Astrocyte (in vitro differentiated cells and primary cell): ENCODE data around the gene RAD51B. TPM values are rescaled to one million over a fixed set of nuclear protein-coding genes. Genes with fewer than 3 reads are reported as not detected.

ENCODE experiments used
- DNase-seq: peaks from one replicate; pipeline ENCODE4 v3.0.0-alpha.2; 2010; ENCODE audit warnings: low read depth
- FAIRE-seq: peaks from 2 replicates; lab custom pipeline; 2011; peaks lifted over from hg19 to GRCh38; lab: Jason Lieb, UNC
- H2AFZ ChIP-seq: 2 replicates; pipeline ENCODE4 v1.6.0; 2012; ENCODE audit warnings: low read depth, low read length, inconsistent platforms
- H3K27ac ChIP-seq: 2 replicates; pipeline ENCODE4 v1.5.1; 2011; ENCODE audit warnings: low read depth, low read length, inconsistent platforms
- H3K27me3 ChIP-seq: 2 replicates; pipeline ENCODE4 v1.6.0; 2011; ENCODE audit warnings: low read length, inconsistent platforms; ENCODE audit not compliant: insufficient read depth
- H3K36me3 ChIP-seq: 2 replicates; pipeline ENCODE4 v1.5.1; 2011; ENCODE audit warnings: low read length, inconsistent platforms; ENCODE audit not compliant: insufficient read depth
- H3K4me1 ChIP-seq: 2 replicates; pipeline ENCODE4 v1.5.1; 2011; ENCODE audit warnings: low read length, inconsistent platforms; ENCODE audit not compliant: insufficient read depth
- H3K4me2 ChIP-seq: 2 replicates; pipeline ENCODE4 v1.6.0; 2012; ENCODE audit warnings: low read length, inconsistent platforms
- H3K4me3 ChIP-seq: 2 replicates; pipeline ENCODE4 v1.5.1; 2011; ENCODE audit warnings: low read depth, mild to moderate bottlenecking, low read length, inconsistent platforms; ENCODE audit not compliant: insufficient read depth
- H3K79me2 ChIP-seq: 2 replicates; pipeline ENCODE4 v1.6.0; 2012; ENCODE audit warnings: mild to moderate bottlenecking, low read length, inconsistent platforms; ENCODE audit not compliant: insufficient read depth
- H3K9ac ChIP-seq: 2 replicates; pipeline ENCODE4 v1.6.0; 2012; ENCODE audit warnings: mild to moderate bottlenecking, low read length, inconsistent platforms
- H3K9me3 ChIP-seq: 2 replicates; pipeline ENCODE4 v1.5.1; 2012; ENCODE audit warnings: low read depth, mild to moderate bottlenecking, low read length, inconsistent platforms; ENCODE audit not compliant: insufficient read depth
- H4K20me1 ChIP-seq: 2 replicates; pipeline ENCODE4 v1.6.0; 2012; ENCODE audit warnings: low read length, inconsistent platforms; ENCODE audit not compliant: insufficient read depth
- H3K27ac Mint-ChIP-seq: one replicate; pipeline ENCODE4 v1.8.0; 2021; ENCODE audit warnings: mild to moderate bottlenecking, mixed read lengths; ENCODE audit not compliant: unreplicated experiment
- H3K27me3 Mint-ChIP-seq: one replicate; pipeline ENCODE4 v1.8.0; 2021; ENCODE audit warnings: low read depth, mixed read lengths; ENCODE audit not compliant: unreplicated experiment
- H3K36me3 Mint-ChIP-seq: one replicate; pipeline ENCODE4 v1.8.0; 2021; ENCODE audit warnings: low read depth, mixed read lengths; ENCODE audit not compliant: unreplicated experiment
- H3K4me1 Mint-ChIP-seq: one replicate; pipeline ENCODE4 v1.8.0; 2021; ENCODE audit warnings: low read depth, mixed read lengths; ENCODE audit not compliant: unreplicated experiment
- H3K4me3 Mint-ChIP-seq: one replicate; pipeline ENCODE4 v1.8.0; 2021; ENCODE audit warnings: mild to moderate bottlenecking, moderate library complexity, mixed read lengths; ENCODE audit not compliant: unreplicated experiment
- H3K9me3 Mint-ChIP-seq: one replicate; pipeline ENCODE4 v1.8.0; 2021; ENCODE audit warnings: mild to moderate bottlenecking, mixed read lengths; ENCODE audit not compliant: unreplicated experiment
- EZH2 ChIP-seq: IDR thresholded peaks from 2 replicates; pipeline ENCODE4 v1.6.1; 2012; ENCODE audit warnings: mild to moderate bottlenecking, low read length, inconsistent platforms; ENCODE audit not compliant: insufficient read depth
- total RNA-seq: library from RNA; stranded (reverse); gene quantifications from 2 replicates; pipeline ENCODE4 v1.2.1, GENCODE V29; 2021
- TF ChIP-seq, protein P1 (sequence below): IDR thresholded peaks from 2 replicates; pipeline ENCODE4 v1.5.1; 2011; ENCODE audit warnings: low read depth, mild to moderate bottlenecking, inconsistent platforms, low read length, moderate library complexity; ENCODE audit not compliant: insufficient read depth

Gene RAD51B
- total RNA-seq, 1 donor from 2014 or later, result 10.8 TPM

DNA sequence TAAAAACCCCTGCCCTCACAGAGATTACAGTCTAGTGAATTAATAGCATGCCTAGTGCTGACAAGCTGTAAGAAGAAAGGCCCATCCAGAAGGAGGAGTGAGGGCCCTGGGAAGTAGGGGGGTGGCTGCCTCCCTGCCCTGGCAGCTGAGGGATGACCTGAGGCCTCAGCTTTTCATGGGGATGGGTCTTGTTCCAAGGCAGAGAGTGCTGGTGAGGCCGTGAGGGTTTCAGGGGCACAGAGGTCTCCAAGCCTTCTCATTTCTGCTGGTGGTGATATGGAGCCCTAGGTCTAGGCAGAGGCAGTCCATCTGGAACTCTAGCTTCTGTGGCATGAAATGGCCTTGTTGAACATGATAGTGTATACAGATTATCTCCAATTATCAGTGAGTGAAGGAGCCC is 858.9 kb downstream of the RAD51B start:
- no peaks in the 10 kb centered on the region for H4K20me1 ChIP-seq
- H3K4me1 ChIP-seq, result peaks cover 25% of the 10 kb centered on the region
- H3K9me3 ChIP-seq, result no peaks in the 10 kb centered on the region
- DNase-seq (no peak), FAIRE-seq (no peak)
- no peak overlapping the region for H3K4me3 ChIP-seq
- H3K36me3 ChIP-seq, result no peaks in the 10 kb centered on the region
- no peak overlapping the region for H3K27ac ChIP-seq
- Mint-ChIP-seq H3K27me3 (no peaks in the 10 kb centered on the region), H3K4me3 (no peak overlapping the region), H3K4me1 (peaks cover 23% of the 10 kb centered on the region), H3K36me3 (no peaks in the 10 kb centered on the region), H3K27ac (no peak overlapping the region), H3K9me3 (peaks cover 3% of the 10 kb centered on the region)
- no peak for TF ChIP-seq EZH2
- TF ChIP-seq, protein P1, sequence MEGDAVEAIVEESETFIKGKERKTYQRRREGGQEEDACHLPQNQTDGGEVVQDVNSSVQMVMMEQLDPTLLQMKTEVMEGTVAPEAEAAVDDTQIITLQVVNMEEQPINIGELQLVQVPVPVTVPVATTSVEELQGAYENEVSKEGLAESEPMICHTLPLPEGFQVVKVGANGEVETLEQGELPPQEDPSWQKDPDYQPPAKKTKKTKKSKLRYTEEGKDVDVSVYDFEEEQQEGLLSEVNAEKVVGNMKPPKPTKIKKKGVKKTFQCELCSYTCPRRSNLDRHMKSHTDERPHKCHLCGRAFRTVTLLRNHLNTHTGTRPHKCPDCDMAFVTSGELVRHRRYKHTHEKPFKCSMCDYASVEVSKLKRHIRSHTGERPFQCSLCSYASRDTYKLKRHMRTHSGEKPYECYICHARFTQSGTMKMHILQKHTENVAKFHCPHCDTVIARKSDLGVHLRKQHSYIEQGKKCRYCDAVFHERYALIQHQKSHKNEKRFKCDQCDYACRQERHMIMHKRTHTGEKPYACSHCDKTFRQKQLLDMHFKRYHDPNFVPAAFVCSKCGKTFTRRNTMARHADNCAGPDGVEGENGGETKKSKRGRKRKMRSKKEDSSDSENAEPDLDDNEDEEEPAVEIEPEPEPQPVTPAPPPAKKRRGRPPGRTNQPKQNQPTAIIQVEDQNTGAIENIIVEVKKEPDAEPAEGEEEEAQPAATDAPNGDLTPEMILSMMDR, result no peak
- H2AFZ ChIP-seq, result no peak overlapping the region
- H3K9ac ChIP-seq, result no peak overlapping the region
- no peak overlapping the region for H3K4me2 ChIP-seq
- no peaks in the 10 kb centered on the region for H3K27me3 ChIP-seq
- H3K79me2 ChIP-seq, result no peaks in the 10 kb centered on the region

DNA sequence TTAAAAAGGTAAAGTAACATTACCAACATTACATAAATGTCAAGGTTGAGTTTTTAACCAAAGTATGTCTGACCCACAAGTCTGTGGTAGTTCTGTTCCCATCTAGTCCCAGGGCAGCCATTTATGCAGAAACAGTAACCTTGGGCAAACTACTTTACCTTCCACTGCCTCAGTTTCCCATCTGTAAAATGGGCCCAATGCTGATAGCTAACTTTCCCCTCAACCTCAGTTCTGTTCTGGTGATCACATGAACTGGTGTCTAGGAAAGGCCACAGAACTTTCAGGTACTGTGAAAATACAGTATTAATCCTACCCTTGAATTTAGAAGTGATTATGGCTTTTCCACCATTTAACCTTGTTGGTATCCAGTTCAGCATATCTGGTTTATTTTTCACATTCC is 859.7 kb downstream of the RAD51B start:
- no peaks in the 10 kb centered on the region for H3K27me3 ChIP-seq
- Mint-ChIP-seq H3K9me3 (peaks cover 3% of the 10 kb centered on the region), H3K36me3 (no peaks in the 10 kb centered on the region), H3K4me1 (peaks cover 30% of the 10 kb centered on the region), H3K27me3 (no peaks in the 10 kb centered on the region), H3K27ac (no peak overlapping the region), H3K4me3 (no peak overlapping the region)
- TF ChIP-seq, protein P1, result no peak
- TF ChIP-seq EZH2, result no peak
- FAIRE-seq, result no peak
- DNase-seq, result no peak
- peaks cover 28% of the 10 kb centered on the region for H3K4me1 ChIP-seq
- H3K79me2 ChIP-seq, result no peaks in the 10 kb centered on the region
- H3K4me2 ChIP-seq, result no peak overlapping the region
- H3K27ac ChIP-seq, result no peak overlapping the region
- no peaks in the 10 kb centered on the region for H3K9me3 ChIP-seq
- H2AFZ ChIP-seq, result no peak overlapping the region
- H3K9ac ChIP-seq, result no peak overlapping the region
- H3K36me3 ChIP-seq, result no peaks in the 10 kb centered on the region
- no peak overlapping the region for H3K4me3 ChIP-seq
- no peaks in the 10 kb centered on the region for H4K20me1 ChIP-seq

DNA sequence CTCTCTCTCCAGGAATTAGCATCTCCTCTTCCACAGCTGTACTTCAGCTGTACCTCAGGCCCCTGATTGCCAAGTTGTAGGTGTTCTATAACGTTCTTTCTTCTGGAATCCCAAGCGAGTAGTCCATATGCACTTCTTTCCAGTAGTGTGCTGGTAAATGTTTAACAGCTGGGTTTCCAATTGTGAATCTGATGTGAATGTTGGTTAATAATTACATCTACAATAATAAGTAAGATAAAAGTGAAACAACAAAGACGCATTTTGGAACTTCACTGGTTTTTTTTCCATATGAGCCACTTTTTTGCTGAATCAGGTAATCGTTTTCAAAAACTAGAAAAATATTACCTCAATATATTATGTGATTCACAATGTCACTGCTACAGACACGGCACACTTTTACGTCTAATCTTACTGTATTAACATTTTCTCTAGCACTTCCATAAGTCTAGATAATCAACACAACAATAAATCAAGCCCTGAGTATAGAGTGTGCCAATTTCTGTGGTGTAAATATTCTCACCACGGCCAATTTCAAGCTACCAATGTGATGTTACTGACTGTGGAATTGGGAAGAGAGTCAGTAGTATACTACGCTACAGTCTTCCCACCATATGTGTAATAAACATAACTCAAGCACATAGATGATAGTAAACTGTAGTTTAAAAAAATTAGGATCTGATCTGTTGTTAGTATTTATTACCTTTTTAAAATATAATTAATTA is 860.3 kb downstream of the RAD51B start:
- Mint-ChIP-seq H3K27ac (no peak overlapping the region), H3K4me1 (peaks cover 35% of the 10 kb centered on the region), H3K4me3 (no peak overlapping the region), H3K9me3 (peaks cover 3% of the 10 kb centered on the region), H3K27me3 (no peaks in the 10 kb centered on the region), H3K36me3 (no peaks in the 10 kb centered on the region)
- Histone ChIP-seq H3K36me3 (no peaks in the 10 kb centered on the region), H3K27ac (no peak overlapping the region), H3K9ac (no peak overlapping the region), H3K27me3 (no peaks in the 10 kb centered on the region), H3K4me2 (no peak overlapping the region), H4K20me1 (no peaks in the 10 kb centered on the region), H3K4me3 (no peak overlapping the region), H3K9me3 (no peaks in the 10 kb centered on the region), H3K4me1 (peaks cover 27% of the 10 kb centered on the region), H2AFZ (no peak overlapping the region), H3K79me2 (no peaks in the 10 kb centered on the region)
- FAIRE-seq (no peak), DNase-seq (no peak)
- TF ChIP-seq, protein P1, result no peak
- no peak for TF ChIP-seq EZH2
